ENCODE results near the gene NLGN1. TPM values are rescaled to one million over a fixed set of nuclear protein-coding genes. Genes with fewer than 3 reads are reported as not detected.

Gene NLGN1
- total RNA-seq, 1 experiment from 2014 or later: 5.2 TPM

DNA sequence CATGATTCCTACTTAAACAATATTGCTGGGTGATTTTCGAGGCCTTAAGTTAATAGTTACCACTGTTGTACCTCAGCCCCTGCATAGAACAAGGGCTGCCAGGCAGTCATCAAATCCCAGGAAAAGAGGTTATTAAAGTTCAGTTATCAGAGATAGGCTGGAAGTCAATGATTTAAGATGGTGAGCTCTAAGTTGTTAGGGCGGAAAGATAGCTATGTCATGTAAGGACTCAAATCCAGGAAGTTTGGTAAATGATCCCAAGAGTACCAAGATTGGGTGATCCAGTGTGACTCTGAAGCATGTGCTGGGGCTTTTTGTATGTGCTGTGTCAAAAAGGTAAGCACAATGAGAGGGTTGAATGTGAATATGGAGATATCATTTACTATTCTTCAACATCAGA lies 287.9 kb downstream of the NLGN1 start:
- no peak overlapping the region for H4K91ac ChIP-seq (ENCODE audit: insufficient read length, low read depth, low read length)
- Mint-ChIP-seq H3K9me3 (no peaks in the 10 kb centered on the region), H3K4me3 (no peak overlapping the region), H3K27ac (no peak overlapping the region; a peak in 1 of 7 replicates), H3K36me3 (ENCODE audit: insufficient read depth in 1 of 3, low read depth in 3 of 3) (no peaks in the 10 kb centered on the region), H3K4me1 (peaks cover 7 to 19% of the 10 kb centered on the region in 2 experiments), H3K27me3 (ENCODE audit: low read depth) (no peaks in the 10 kb centered on the region)
- no peaks in the 10 kb centered on the region for H3K9me3 ChIP-seq (ENCODE audit: control insufficient read depth, low read depth, low read length)
- H4K5ac ChIP-seq (ENCODE audit: insufficient read length, low read depth, low read length): no peak overlapping the region
- WGBS (ENCODE audit: extremely low coverage, insufficient read length, low lambda C conversion rate): no CpG with 5 or more reads among the region's 2 CpGs
- H3T11ph ChIP-seq (ENCODE audit: low read length): no peak overlapping the region
- no peak overlapping the region for H3K27ac ChIP-seq (ENCODE audit: insufficient read length, low read depth, low read length)
- no peak overlapping the region for H2BK20ac ChIP-seq (ENCODE audit: low read depth, low read length, poor library complexity, severe bottlenecking)
- no peaks in the 10 kb centered on the region for H3K23me2 ChIP-seq (ENCODE audit: insufficient read length, low read depth, low read length, poor library complexity, severe bottlenecking)
- no peak overlapping the region for H3K18ac ChIP-seq (ENCODE audit: insufficient read length, low read depth, low read length)
- no peak overlapping the region for H3K14ac ChIP-seq (ENCODE audit: insufficient read depth, low read length)
- no peak overlapping the region for H2BK5ac ChIP-seq (ENCODE audit: insufficient read length, low read length)
- H3K27me3 ChIP-seq (ENCODE audit: insufficient read depth, low read length): no peaks in the 10 kb centered on the region
- H3K79me2 ChIP-seq (ENCODE audit: insufficient read depth, low read length): no peaks in the 10 kb centered on the region
- no peak overlapping the region for H2BK12ac ChIP-seq (ENCODE audit: insufficient read length, low read depth, low read length)
- peaks cover 5% of the 10 kb centered on the region; the same call in 1 of the 2 replicates for H3K4me1 ChIP-seq (ENCODE audit: insufficient read depth, low read length)
- H3K79me1 ChIP-seq (ENCODE audit: insufficient read depth, low read depth, low read length, poor library complexity, severe bottlenecking): no peaks in the 10 kb centered on the region
- H4K8ac ChIP-seq (replicated peaks; ENCODE audit: insufficient read length, low read depth, low read length): no peak overlapping the region
- DNase-seq: no peak
- no peak overlapping the region for H2BK120ac ChIP-seq (ENCODE audit: low read depth, low read length, poor library complexity, severe bottlenecking)
- H2AFZ ChIP-seq (ENCODE audit: low read length): no peak overlapping the region
- H3K4me2 ChIP-seq (ENCODE audit: insufficient read depth, insufficient read length, low read length): no peak overlapping the region
- no peak overlapping the region for H2AK5ac ChIP-seq (ENCODE audit: insufficient read length, low read length)
- no peak overlapping the region for H2BK15ac ChIP-seq (ENCODE audit: low read depth, low read length)
- TF ChIP-seq, protein P1, sequence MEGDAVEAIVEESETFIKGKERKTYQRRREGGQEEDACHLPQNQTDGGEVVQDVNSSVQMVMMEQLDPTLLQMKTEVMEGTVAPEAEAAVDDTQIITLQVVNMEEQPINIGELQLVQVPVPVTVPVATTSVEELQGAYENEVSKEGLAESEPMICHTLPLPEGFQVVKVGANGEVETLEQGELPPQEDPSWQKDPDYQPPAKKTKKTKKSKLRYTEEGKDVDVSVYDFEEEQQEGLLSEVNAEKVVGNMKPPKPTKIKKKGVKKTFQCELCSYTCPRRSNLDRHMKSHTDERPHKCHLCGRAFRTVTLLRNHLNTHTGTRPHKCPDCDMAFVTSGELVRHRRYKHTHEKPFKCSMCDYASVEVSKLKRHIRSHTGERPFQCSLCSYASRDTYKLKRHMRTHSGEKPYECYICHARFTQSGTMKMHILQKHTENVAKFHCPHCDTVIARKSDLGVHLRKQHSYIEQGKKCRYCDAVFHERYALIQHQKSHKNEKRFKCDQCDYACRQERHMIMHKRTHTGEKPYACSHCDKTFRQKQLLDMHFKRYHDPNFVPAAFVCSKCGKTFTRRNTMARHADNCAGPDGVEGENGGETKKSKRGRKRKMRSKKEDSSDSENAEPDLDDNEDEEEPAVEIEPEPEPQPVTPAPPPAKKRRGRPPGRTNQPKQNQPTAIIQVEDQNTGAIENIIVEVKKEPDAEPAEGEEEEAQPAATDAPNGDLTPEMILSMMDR (conservative IDR thresholded peaks at IDR 0.05): no peak
- H3K9ac ChIP-seq (ENCODE audit: extremely low read depth, insufficient read length, low read length): no peak overlapping the region
- H3K4ac ChIP-seq (ENCODE audit: low read depth, low read length): no peak overlapping the region
- no peaks in the 10 kb centered on the region for H4K20me1 ChIP-seq (ENCODE audit: control insufficient read depth, insufficient read depth, insufficient read length)
- no peak overlapping the region for H3K56ac ChIP-seq (ENCODE audit: insufficient read length, low read depth, low read length)
- H3K23ac ChIP-seq (ENCODE audit: insufficient read length, low read depth, low read length): no peak overlapping the region

Measured in H9 (cell line).